Gastroesophageal sphincter (tissue), 3 donors: ENCODE results near the gene SYNE4.

Experiments
- CTCF ChIP-seq, 4 experiments: fragments of 200-600 bp in 2 of 4; fragments of 450-650 bp in 2 of 4; sonication (generic) in 1 of 4; IDR thresholded peaks; one replicate each; pipeline ENCODE4 v1.5.1; 2017 to 2019; ENCODE audit warnings: antibody characterized with exemption in 4 of 4, mild to moderate bottlenecking in 2 of 4, moderate library complexity in 2 of 4
- EP300 ChIP-seq: sonication (generic); formaldehyde crosslinking; IDR thresholded peaks from one replicate; pipeline ENCODE4 v1.6.1; 2017; ENCODE audit warnings: antibody characterized with exemption, mild to moderate bottlenecking
- POLR2A ChIP-seq, 2 donors: fragments of 450-650 bp; IDR thresholded peaks; one replicate each; pipeline ENCODE4 v1.6.1; 2017; ENCODE audit warnings: antibody characterized with exemption in 2 of 2, mild to moderate bottlenecking in 2 of 2, moderate library complexity in 1 of 2
- POLR2AphosphoS5 ChIP-seq: sonication (generic); formaldehyde crosslinking; IDR thresholded peaks from one replicate; pipeline ENCODE4 v1.6.1; 2017; ENCODE audit warnings: antibody characterized with exemption

GRCh38 chr19:36032251-36033104 lies 23.9 kb upstream of the SYNE4 start, which contains the start of gene CLIP3:
- peak in 3 of 4 experiments; percentile 24 to 38 (median 35) for TF ChIP-seq CTCF (IDR thresholded peaks at IDR 0.05)
- TF ChIP-seq POLR2A (IDR thresholded peaks at IDR 0.05), result no peak
- TF ChIP-seq POLR2AphosphoS5, result peak; percentile 14
- no peak for TF ChIP-seq EP300
